A673 (cell line): ENCODE measurements around the gene KIF5A. TPM values are rescaled to one million over a fixed set of nuclear protein-coding genes. Genes with fewer than 3 reads are reported as not detected.

Source experiments
- BruUV-seq: library from RNA; stranded (reverse); fragments of 400-500 nt; replicated peaks from 2 replicates; lab custom pipeline; 2021; lab: Mats Ljungman, UMichigan
- CTCF ChIA-PET: fragments of 300-600 bp; sonication (Branson Sonifier 250); formaldehyde crosslinking; loops from one replicate; lab custom pipeline; 2022; ENCODE audit warnings: antibody characterized with exemption; lab: Charles Lee
- POLR2A ChIA-PET: fragments of 300-600 bp; sonication (Branson Sonifier 250); formaldehyde crosslinking; loops from one replicate; lab custom pipeline; 2022; ENCODE audit warnings: antibody characterized with exemption; ENCODE audit not compliant: low non-redundant PET; lab: Charles Lee
- DNase-seq: peaks from one replicate; pipeline ENCODE4 v3.0.0-alpha.2; 2015; ENCODE audit warnings: low spot score
- H3K27ac ChIP-seq: fragments of 200-600 bp; sonication (generic); 2 replicates; pipeline ENCODE4 v1.5.1; 2016; ENCODE audit warnings: mixed run types, low read depth, mild to moderate bottlenecking, mixed read lengths, antibody characterized with exemption, low read length; ENCODE audit not compliant: poor library complexity, severe bottlenecking
- H3K27me3 ChIP-seq: fragments of 200-600 bp; sonication (generic); replicated peaks from 2 replicates; pipeline ENCODE4 v1.6.1; 2017; ENCODE audit warnings: mixed run types, low read depth, mild to moderate bottlenecking, mixed read lengths, antibody characterized with exemption, low read length; ENCODE audit not compliant: insufficient read depth, poor library complexity
- H3K36me3 ChIP-seq: fragments of 200-600 bp; sonication (generic); 2 replicates; pipeline ENCODE4 v1.6.1; 2016; ENCODE audit warnings: mixed run types, mild to moderate bottlenecking, mixed read lengths, antibody characterized with exemption, low read length; ENCODE audit not compliant: insufficient read depth, poor library complexity, severe bottlenecking
- H3K4me1 ChIP-seq: fragments of 200-600 bp; sonication (generic); 2 replicates; pipeline ENCODE4 v1.6.1; 2017; ENCODE audit warnings: mixed run types, mild to moderate bottlenecking, mixed read lengths, antibody characterized with exemption, low read length; ENCODE audit not compliant: insufficient read depth, poor library complexity, severe bottlenecking
- H3K4me3 ChIP-seq: fragments of 200-600 bp; sonication (generic); 2 replicates; pipeline ENCODE4 v1.5.1; 2016; ENCODE audit warnings: low read depth, mixed run types, mild to moderate bottlenecking, mixed read lengths, low read length; ENCODE audit not compliant: poor library complexity, severe bottlenecking
- H3K9me3 ChIP-seq: fragments of 200-600 bp; sonication (generic); 2 replicates; pipeline ENCODE4 v1.6.1; 2016; ENCODE audit warnings: mixed run types, low read depth, mild to moderate bottlenecking, mixed read lengths, antibody characterized with exemption, low read length; ENCODE audit not compliant: poor library complexity, severe bottlenecking
- CTCF ChIP-seq: fragments of 300-800, 200-600 bp; sonication (generic); conservative IDR thresholded peaks from 2 replicates; pipeline ENCODE4 v1.5.1; 2017; ENCODE audit warnings: low read depth, mild to moderate bottlenecking, antibody characterized with exemption, low read length, moderate library complexity, mixed read lengths
- EZH2 ChIP-seq: fragments of 200-600 bp; sonication (generic); IDR thresholded peaks from 2 replicates; pipeline ENCODE4 v1.6.1; 2017; ENCODE audit warnings: borderline replicate concordance, low read depth, mild to moderate bottlenecking, mixed read lengths, antibody characterized with exemption, low read length; ENCODE audit not compliant: poor library complexity, severe bottlenecking
- intact Hi-C: fragments of 100-400 bp; cut with micrococcal nuclease; formaldehyde crosslinking; loops from one replicate; pipeline ENCODE4 v1.10.0; 2022; ENCODE audit not compliant: unreplicated experiment
- total RNA-seq: library from RNA; stranded (reverse); gene quantifications from 2 replicates; pipeline ENCODE4 v1.2.3, GENCODE V29; 2021

The KIF5A gene
- total RNA-seq, 1 experiment from 2014 or later, result 2.1 TPM

- no peaks in the 10 kb centered on the region for H3K4me1 ChIP-seq
- H3K4me3 ChIP-seq, result no peak overlapping the region
- no peaks in the 10 kb centered on the region for H3K27me3 ChIP-seq
- ChIA-PET CTCF (no interaction called here), POLR2A (no interaction called here)
- H3K36me3 ChIP-seq, result no peaks in the 10 kb centered on the region
- intact Hi-C loops, result loop anchor here (5.0 kb wide), 1 partner anchor 147 kb away; no protein-coding TSS in a partner anchor
- DNase-seq, result no peak
- no TSS peak for BruUV-seq
- no peak overlapping the region for H3K27ac ChIP-seq
- no peak for TF ChIP-seq CTCF
- no peak for TF ChIP-seq EZH2
- no peaks in the 10 kb centered on the region for H3K9me3 ChIP-seq
Observed at GRCh38 chr12:57579677-57580465, 30.0 kb downstream of the KIF5A start.

- intact Hi-C loops, result loop anchor here (5.0 kb wide), 1 partner anchor 147 kb away; no protein-coding TSS in a partner anchor
- CTCF ChIA-PET, result interaction anchor here (0.6 kb wide), 1 partner anchor 52 kb away, joined by 5 read pairs; the partner anchor contains the start of gene B4GALNT1
- no peak overlapping the region for H3K27ac ChIP-seq
- no peak overlapping the region for H3K4me3 ChIP-seq
- POLR2A ChIA-PET, result no interaction called here
- H3K9me3 ChIP-seq, result no peaks in the 10 kb centered on the region
- TF ChIP-seq CTCF (no peak), EZH2 (no peak)
- BruUV-seq, result no TSS peak
- no peak for DNase-seq
- no peaks in the 10 kb centered on the region for H3K27me3 ChIP-seq
- H3K4me1 ChIP-seq, result no peaks in the 10 kb centered on the region
- H3K36me3 ChIP-seq, result no peaks in the 10 kb centered on the region
Observed at GRCh38 chr12:57580466-57580795, 30.6 kb downstream of the KIF5A start.

GRCh38 chr12:57581802-57582201 lies 32.0 kb downstream of the KIF5A start:
- Histone ChIP-seq H3K27me3 (peaks cover 3% of the 10 kb centered on the region), H3K4me1 (no peaks in the 10 kb centered on the region), H3K36me3 (no peaks in the 10 kb centered on the region), H3K4me3 (no peak overlapping the region), H3K9me3 (no peaks in the 10 kb centered on the region), H3K27ac (no peak overlapping the region)
- TF ChIP-seq EZH2 (no peak), CTCF (no peak)
- no TSS peak for BruUV-seq
- DNase-seq, result no peak
- POLR2A ChIA-PET, result no interaction called here
- CTCF ChIA-PET, result no interaction called here
- intact Hi-C loops, result loop anchor here (5.0 kb wide), 1 partner anchor 145 kb away; no protein-coding TSS in a partner anchor
